Neuron (in vitro differentiated cells): Measurements from ENCODE around the gene HYI.

Experiments
- H2AFZ ChIP-seq: one replicate; pipeline ENCODE4 v1.6.1; 2013; ENCODE audit warnings: low read depth, mild to moderate bottlenecking, inconsistent platforms, low read length, moderate library complexity
- H3K27me3 ChIP-seq: one replicate; pipeline ENCODE4 v1.6.1; 2013; ENCODE audit warnings: low read length; ENCODE audit not compliant: insufficient read depth
- H3K36me3 ChIP-seq: one replicate; pipeline ENCODE4 v1.6.1; 2013; ENCODE audit warnings: low read length; ENCODE audit not compliant: insufficient read depth
- H3K4me1 ChIP-seq: one replicate; pipeline ENCODE4 v1.6.1; 2013; ENCODE audit warnings: low read length; ENCODE audit not compliant: insufficient read depth
- H3K4me3 ChIP-seq: 2 replicates; pipeline ENCODE4 v1.5.1; 2013; ENCODE audit warnings: mild to moderate bottlenecking, low read length, moderate library complexity
- H3K9me3 ChIP-seq: one replicate; pipeline ENCODE4 v1.6.1; 2013; ENCODE audit warnings: low read length

The HYI gene

GRCh38 chr1:43445606-43446387 is 7.9 kb downstream of the HYI start:
- no peaks in the 10 kb centered on the region for H3K9me3 ChIP-seq
- H3K27me3 ChIP-seq, result no peaks in the 10 kb centered on the region
- no peak overlapping the region for H3K4me3 ChIP-seq
- H2AFZ ChIP-seq, result no peak overlapping the region
- H3K36me3 ChIP-seq, result peaks cover 86% of the 10 kb centered on the region
- H3K4me1 ChIP-seq, result no peaks in the 10 kb centered on the region

GRCh38 chr1:43444836-43445235 is 8.9 kb downstream of the HYI start:
- Histone ChIP-seq H3K4me3 (no peak overlapping the region), H3K36me3 (peaks cover 83% of the 10 kb centered on the region), H3K27me3 (no peaks in the 10 kb centered on the region), H3K4me1 (no peaks in the 10 kb centered on the region), H2AFZ (no peak overlapping the region), H3K9me3 (no peaks in the 10 kb centered on the region)

GRCh38 chr1:43444151-43444828 is 9.4 kb downstream of the HYI start:
- Histone ChIP-seq H3K36me3 (peaks cover 83% of the 10 kb centered on the region), H2AFZ (no peak overlapping the region), H3K4me3 (no peak overlapping the region), H3K9me3 (no peaks in the 10 kb centered on the region), H3K27me3 (no peaks in the 10 kb centered on the region), H3K4me1 (no peaks in the 10 kb centered on the region)

- Histone ChIP-seq H3K9me3 (no peaks in the 10 kb centered on the region), H3K27me3 (no peaks in the 10 kb centered on the region), H3K36me3 (peaks cover 83% of the 10 kb centered on the region), H3K4me3 (no peak overlapping the region), H3K4me1 (no peaks in the 10 kb centered on the region), H2AFZ (no peak overlapping the region)
Observed at GRCh38 chr1:43443197-43443946, 10.4 kb downstream of the HYI start.

- H3K9me3 ChIP-seq, result no peaks in the 10 kb centered on the region
- H2AFZ ChIP-seq, result no peak overlapping the region
- no peaks in the 10 kb centered on the region for H3K4me1 ChIP-seq
- H3K4me3 ChIP-seq, result no peak overlapping the region
- H3K27me3 ChIP-seq, result no peaks in the 10 kb centered on the region
- peaks cover 82% of the 10 kb centered on the region for H3K36me3 ChIP-seq
Observed at GRCh38 chr1:43442756-43443155, 11.0 kb downstream of the HYI start.

GRCh38 chr1:43441894-43442637 is 11.7 kb downstream of the HYI start:
- Histone ChIP-seq H3K36me3 (peaks cover 75% of the 10 kb centered on the region), H3K27me3 (no peaks in the 10 kb centered on the region), H3K4me1 (peaks cover 4% of the 10 kb centered on the region), H3K9me3 (no peaks in the 10 kb centered on the region), H3K4me3 (no peak overlapping the region), H2AFZ (no peak overlapping the region)

- no peaks in the 10 kb centered on the region for H3K9me3 ChIP-seq
- H2AFZ ChIP-seq, result no peak overlapping the region
- no peak overlapping the region for H3K4me3 ChIP-seq
- H3K4me1 ChIP-seq, result peaks cover 10% of the 10 kb centered on the region
- H3K27me3 ChIP-seq, result no peaks in the 10 kb centered on the region
- H3K36me3 ChIP-seq, result peaks cover 67% of the 10 kb centered on the region
Observed at GRCh38 chr1:43441166-43441893, 12.4 kb downstream of the HYI start.

GRCh38 chr1:43440358-43440757 is 13.4 kb downstream of the HYI start:
- H3K4me3 ChIP-seq, result no peak overlapping the region
- H2AFZ ChIP-seq, result no peak overlapping the region
- H3K36me3 ChIP-seq, result peaks cover 58% of the 10 kb centered on the region
- H3K27me3 ChIP-seq, result no peaks in the 10 kb centered on the region
- no peaks in the 10 kb centered on the region for H3K9me3 ChIP-seq
- peaks cover 20% of the 10 kb centered on the region for H3K4me1 ChIP-seq

- H3K4me3 ChIP-seq, result no peak overlapping the region
- H3K9me3 ChIP-seq, result no peaks in the 10 kb centered on the region
- no peak overlapping the region for H2AFZ ChIP-seq
- H3K36me3 ChIP-seq, result peaks cover 60% of the 10 kb centered on the region
- H3K4me1 ChIP-seq, result peaks cover 25% of the 10 kb centered on the region
- no peaks in the 10 kb centered on the region for H3K27me3 ChIP-seq
Observed at GRCh38 chr1:43439781-43440180, 13.9 kb downstream of the HYI start.

- H3K4me1 ChIP-seq, result peaks cover 25% of the 10 kb centered on the region
- peaks cover 57% of the 10 kb centered on the region for H3K36me3 ChIP-seq
- no peak overlapping the region for H2AFZ ChIP-seq
- H3K4me3 ChIP-seq, result no peak overlapping the region
- no peaks in the 10 kb centered on the region for H3K9me3 ChIP-seq
- H3K27me3 ChIP-seq, result no peaks in the 10 kb centered on the region
Observed at GRCh38 chr1:43438953-43439581, 14.7 kb downstream of the HYI start.

- Histone ChIP-seq H3K27me3 (no peaks in the 10 kb centered on the region), H2AFZ (no peak overlapping the region), H3K4me1 (peaks cover 25% of the 10 kb centered on the region), H3K4me3 (no peak overlapping the region), H3K36me3 (peaks cover 57% of the 10 kb centered on the region), H3K9me3 (no peaks in the 10 kb centered on the region)
Observed at GRCh38 chr1:43438576-43438952, 15.2 kb downstream of the HYI start.

GRCh38 chr1:43438006-43438405 is 15.7 kb downstream of the HYI start:
- H2AFZ ChIP-seq, result no peak overlapping the region
- H3K27me3 ChIP-seq, result no peaks in the 10 kb centered on the region
- peaks cover 56% of the 10 kb centered on the region for H3K36me3 ChIP-seq
- H3K4me3 ChIP-seq, result no peak overlapping the region
- peaks cover 25% of the 10 kb centered on the region for H3K4me1 ChIP-seq
- no peaks in the 10 kb centered on the region for H3K9me3 ChIP-seq
